Stimulated activated CD4-positive, alpha-beta T cell treated with anti-CD3 and anti-CD28 coated beads, TNF-alpha, amount 100 ng/mL, for 4 hours (primary cell): ENCODE data around the gene KAZN.

ENCODE experiments used
- DNase-seq, 3 experiments: peaks; one replicate each; pipeline ENCODE4 v3.0.0-alpha.2; 2020; ENCODE audit warnings: low read depth in 3 of 3

The KAZN gene

DNA sequence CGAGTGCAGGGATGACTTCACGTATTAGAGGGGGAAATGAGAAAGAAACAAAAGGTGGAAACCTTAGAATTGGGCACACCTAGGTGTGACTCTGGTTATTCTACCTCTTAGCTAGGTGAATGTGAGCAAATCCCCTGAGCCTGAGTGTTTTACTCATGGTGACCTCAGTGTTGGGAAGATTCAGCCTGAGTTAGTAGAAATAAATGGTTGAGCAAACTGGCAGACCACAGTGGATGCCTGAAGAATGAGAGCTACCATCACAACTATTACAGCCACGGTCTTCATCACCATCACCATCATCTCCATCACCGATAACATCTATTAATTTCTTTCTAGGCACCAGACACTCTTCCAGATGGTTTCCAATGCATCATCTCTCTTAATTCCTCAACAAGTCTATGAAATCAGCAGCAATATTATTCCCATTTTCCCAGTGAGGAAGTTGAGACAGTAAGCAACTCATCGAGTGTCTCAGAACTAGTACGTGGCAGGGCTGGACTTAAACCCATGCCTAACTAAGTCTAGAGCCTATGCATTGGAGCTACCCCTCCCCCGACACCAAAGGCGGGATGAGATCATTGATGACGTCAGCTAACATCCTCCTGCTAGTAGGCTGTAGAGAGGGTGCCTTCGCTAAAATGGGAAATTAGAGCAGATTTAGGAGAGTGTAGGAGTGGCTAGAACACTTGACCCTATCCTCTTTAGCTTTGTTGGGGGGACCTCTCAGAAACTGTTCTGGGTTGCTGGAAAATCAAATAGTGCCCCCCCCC lies 7.9 kb upstream of the KAZN start:
- DNase-seq: no peak

DNA sequence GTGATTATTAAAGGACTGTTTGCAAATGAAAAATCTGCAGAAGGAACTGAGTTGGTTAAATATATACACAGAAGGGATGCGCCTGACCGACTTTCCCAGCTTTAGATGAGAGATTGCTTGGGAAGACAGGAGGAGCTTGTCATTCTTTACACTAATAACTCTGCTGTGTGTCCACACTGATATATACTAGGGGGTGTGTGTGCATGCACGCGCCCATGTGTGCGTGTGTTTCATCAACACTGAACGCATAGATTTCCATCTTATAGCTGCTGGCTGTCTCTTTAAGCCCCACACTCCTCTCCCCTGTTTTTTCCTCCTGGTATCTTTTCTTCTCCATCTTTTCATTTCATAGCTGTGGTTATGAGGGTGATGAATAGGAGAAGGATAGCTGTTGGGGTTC lies 6.9 kb upstream of the KAZN start:
- DNase-seq: no peak

DNA sequence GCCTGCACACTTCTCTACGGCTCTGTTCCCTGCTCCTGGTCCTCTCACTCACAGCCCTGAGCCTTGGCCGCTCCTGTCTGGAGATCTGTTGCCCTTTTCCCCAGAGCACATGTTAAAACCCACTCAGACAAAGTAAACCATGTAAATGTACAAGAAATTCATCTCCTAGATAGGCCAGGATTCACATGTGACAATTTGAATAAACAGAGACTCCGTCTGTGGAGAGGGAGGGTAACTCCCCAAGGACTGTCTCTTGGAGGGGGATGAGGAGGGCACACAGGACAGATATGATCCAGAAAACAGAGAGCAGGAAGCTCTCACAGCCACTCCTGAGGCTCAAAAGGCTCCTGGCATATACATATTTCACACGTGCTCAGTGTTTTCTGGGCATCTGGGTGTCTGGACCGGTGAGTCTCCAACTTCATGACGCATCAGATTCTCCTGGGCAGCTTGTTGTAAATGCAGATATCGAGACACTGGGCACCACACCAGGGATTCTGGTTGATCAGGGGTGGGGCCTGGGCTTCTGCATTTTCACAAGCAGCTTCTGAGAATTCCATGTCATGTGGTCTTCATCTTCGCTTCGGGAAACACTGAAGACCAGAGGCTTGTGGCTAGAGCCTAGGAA lies 6.4 kb upstream of the KAZN start:
- no peak for DNase-seq

DNA sequence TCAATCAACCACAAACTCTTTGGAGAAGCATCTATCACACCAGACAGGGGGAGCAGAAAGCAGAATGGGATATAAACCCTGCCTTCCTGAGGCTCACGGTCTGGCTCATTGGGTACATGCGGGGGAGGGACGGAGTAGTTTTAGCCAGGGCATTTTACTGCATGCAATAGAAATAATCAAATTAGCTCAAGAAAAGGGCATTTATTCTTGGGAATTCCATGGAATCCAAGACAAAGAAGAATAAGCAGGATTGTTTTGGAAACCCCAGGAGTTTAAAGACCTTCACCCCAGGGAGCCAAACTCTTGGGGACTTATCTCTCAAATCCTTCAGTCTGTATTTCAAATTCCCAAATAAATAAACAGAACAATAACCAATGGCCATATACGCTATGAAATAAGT lies 5.2 kb upstream of the KAZN start:
- DNase-seq: no peak

DNA sequence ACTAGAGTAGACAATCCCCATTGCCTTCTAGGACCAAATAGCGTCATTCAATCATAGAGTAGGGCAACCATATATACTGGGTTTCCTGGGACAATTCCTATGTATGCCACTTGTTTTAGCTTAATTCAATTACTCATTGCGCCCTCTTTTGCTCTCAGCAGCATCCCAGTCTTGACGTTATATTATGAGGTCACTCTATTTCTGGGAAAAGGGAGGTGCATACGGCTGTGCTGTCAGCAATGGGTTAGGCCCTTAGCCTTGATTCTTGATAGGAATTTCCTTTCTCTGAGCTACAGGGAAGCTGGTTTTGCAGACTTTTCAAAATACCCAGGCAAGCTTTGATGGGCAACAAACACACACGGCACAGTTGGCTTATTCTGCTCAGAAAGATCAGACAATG lies 4.4 kb upstream of the KAZN start:
- DNase-seq: no peak

DNA sequence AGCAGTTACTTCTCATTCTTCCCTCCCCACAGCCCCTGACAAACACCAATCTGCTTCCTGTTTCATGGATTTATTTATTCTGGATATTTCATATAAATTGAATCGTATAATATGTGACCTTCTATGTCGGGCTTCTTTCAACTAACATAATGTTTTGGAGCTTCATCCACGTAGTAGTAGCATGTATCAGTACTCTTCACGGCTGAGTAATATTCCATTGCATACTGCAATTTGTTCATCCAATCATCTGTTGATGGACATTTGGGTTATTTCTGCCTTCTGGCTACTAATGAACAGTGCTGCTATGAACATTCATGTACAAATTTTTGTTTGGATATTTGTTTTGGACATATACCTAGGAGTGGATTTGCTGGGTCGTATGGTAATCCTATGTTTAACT lies 1.9 kb upstream of the KAZN start:
- DNase-seq: no peak

DNA sequence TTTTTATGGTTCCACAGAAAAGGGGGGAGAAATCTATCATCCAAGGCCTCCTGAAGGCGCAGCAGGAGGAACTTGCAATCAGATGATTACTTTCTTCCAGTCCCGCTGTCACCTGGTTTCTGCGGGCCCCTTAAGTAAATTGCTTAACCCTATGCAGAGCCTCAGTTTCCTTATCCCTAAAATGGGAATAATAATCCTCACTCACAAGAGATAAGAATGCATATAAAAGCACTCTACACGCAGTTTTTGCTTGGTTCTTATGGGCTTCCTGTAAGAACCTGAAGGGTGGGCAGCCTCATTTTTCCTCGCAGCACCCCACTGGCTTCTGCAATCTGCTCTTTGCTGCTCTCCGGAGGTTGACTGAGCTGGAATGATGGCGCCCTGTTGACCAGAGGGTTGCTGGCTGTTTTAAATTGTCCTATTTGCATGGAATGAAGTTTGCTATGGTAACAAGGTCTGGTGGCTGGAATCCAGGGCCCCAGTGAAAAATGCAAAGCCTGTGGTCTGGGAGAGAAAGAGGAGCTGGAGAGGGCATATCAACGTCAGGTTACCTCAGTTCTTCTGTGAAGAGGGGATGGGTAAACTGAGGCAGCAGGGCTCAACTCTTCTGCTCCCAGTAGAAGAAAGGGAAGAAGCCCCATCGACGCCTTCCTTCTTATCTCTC lies 1.0 kb upstream of the KAZN start:
- no peak for DNase-seq

DNA sequence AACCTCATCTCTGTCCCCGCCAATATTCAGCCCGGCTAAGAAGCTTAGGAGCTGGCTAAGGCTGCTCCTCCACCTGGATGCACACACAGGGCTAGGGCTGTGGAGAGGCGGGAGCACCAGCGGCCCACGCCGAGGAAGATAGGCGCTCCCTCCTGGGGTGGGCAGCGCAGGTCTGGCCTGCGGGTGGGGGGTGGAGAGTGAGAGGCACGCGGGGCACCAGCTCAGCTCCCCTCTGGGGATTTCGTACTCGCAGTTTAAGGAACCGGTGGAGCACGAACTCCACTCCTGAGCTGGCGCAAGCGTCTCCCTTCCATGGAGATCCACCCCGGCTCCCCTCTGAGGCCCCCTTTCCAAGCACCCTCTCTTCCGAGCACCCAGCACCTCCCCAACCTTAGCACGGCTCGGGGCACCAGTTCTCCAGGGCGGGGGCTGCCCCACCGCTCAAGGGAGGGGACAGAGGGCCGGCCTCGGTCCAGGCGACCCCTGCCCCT lies 433 bp upstream of the KAZN start:
- no peak for DNase-seq

DNA sequence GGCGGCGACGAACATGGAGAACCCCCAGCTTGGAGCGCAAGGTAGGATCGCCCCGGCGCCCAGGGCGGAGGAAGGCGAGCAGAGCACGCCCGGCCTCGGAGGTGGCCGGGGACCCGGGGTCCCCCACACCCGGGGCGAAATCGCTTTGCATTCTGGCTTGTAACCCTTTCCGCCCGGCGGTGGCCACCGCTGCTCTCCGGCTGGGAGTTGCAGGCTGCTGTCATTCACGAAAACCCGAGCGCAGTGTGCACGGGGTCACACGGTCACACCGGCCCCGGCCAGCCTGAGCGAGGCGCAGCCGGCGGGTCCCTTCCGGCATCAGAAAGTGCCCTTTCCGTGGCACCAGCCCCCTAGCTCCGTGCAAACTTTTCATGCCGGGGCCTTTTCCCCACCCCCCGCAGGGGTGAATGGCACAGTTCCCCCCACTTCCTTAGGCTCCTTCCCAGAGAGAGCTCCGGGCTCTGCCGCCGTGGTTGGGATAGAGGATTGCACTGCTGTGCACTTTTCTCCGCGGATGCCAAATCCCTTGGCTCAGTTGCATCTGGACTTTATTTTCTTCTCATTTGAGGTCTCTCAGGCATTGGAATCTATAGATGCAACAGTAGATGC lies 802 bp downstream of the KAZN start:
- no peak for DNase-seq

DNA sequence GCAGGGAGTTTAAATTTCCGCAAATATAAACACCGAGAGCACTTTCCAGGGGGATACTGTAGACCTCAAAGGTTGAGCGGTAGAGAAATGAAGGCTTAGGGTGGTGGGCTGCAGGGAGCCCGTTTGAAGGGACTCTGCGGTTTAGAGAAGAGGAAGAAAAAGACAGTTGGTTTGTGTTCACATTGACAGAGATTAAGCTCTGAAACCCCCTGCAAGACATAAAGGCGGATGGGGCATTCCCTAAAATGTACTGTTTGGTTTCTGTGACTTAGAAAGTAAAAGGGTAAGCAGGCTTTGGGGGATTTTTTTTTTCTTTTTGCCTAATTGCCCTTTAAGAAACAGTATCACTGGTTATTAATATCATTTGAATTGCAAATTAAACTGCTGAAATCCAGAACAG lies 1.3 kb downstream of the KAZN start:
- no peak for DNase-seq

DNA sequence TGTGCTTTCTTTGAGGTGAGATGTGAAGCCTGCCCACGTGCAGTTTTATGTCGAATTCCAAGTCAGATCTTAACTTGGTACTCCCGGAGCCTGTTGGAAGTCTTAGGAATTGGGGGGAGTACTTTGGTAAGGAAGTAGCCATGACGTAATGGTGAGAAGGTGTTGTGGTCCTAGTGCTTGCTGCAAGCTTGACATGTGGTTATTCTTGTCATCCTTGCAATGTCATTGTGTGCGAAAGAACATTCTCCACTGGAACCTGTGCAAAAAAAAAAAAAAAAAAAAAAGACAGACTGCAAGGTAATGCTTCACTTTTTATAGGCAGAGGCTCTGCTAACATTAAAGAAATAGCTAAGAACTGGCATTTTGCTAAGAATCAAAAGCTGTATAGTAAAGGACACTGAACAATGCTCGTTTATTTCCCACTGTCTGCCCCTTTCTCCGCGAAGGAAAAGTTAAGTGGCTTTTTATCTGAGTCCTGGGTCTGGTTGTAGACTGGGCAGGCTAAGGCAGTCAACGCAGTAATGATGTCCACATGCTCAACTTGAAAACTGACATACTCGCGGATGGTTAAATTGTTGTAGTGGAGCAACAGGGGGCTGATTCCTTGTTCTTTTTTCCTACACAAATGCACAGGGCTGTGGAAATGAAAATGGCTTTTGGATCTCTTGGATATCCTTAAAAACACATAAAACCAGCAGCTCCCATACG lies 2.1 kb downstream of the KAZN start:
- no peak for DNase-seq

DNA sequence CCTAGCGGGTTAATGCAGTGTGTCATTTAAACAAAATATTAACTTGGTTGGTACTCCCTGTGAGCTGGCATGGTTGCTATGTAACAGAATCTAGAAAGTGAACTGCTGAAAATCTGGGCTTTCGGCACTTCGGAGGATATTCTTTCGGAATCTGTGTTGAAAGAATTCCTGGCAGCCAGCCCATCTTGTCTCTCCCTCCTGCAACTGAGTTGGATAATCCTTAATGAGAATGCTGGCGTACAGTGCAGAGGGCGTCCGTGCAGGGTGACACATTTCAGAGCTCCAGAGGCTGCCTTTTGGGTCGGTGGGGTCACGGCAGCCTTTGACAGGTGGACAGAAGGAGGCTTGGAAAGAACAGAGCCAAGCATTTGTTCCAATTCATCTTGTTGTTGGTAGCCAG lies 3.7 kb downstream of the KAZN start:
- DNase-seq: no peak

DNA sequence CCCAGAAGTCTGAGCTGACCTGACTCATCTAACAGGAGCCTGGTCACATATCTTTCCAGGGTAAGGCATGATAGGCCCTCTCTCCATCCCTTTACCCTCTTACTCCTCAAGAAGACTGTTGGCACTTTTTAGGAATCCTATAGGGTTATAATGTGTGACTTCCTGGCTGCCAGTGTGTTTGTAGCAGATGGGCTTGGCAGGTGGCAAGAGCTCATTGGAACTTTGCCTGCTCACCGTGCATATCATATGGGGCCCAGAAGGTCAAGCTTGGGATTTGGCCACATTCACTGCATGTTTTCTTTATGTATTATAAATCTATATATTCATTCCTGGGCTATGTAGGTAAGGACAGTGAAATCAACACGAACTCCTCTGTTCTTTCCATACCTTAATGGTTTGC lies 5.2 kb downstream of the KAZN start:
- DNase-seq: no peak

DNA sequence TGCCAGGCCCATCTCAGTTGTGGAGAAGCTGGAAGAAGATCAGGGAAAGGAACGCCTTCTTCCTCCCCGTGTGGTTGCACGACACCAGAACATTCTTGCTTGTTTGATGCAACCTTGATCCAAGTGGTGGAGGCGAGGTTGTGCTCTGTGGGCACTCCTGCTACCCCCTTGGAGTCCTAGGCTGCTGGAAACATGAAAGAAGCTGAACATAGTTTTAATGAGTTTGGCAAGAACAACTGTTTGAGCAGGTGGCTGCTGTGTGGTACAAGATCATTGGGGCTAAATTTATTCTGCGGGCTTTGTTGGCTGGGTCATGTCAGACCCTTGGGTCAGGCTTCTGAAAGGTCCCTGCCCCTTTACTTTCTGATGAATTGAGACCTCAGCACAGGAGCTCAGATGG lies 5.9 kb downstream of the KAZN start:
- DNase-seq: no peak

DNA sequence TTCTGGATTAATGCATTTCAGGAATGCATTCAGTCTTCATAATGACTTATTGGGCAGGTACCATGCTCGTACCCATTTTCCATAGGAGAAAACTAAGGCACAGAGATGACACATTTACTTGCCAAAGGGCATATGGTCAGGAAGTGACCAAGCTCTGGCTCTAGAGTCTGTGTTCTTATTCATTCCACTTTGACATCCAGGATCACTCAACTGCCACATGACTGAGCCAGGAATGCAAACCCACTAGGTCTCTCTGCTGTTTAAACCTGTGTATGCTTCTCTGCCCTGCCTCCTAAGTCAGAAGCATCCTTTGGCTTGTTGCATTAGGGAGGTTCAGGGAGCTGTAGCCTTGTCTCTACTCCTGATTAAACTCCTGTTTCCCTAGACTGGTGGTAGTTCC lies 7.5 kb downstream of the KAZN start:
- DNase-seq: no peak

DNA sequence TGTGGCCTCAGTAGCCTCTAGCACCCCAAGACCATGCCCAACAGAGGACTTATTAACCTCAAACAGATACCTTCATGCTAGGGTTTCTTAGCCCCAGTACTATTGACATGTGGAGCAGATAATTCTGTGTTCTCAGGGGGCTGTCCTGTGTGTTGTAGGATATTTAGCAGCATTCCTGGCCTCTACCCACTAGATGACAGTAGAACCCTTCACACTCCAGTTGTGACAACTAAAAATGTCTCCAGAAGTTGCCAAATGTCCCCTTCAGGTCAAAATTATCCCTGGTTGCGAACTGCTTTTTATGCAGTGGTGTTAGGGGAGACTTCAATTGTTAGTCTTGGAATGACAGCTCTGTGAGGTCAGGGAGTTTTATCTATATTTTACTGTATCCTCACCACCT lies 8.1 kb downstream of the KAZN start:
- DNase-seq: no peak

DNA sequence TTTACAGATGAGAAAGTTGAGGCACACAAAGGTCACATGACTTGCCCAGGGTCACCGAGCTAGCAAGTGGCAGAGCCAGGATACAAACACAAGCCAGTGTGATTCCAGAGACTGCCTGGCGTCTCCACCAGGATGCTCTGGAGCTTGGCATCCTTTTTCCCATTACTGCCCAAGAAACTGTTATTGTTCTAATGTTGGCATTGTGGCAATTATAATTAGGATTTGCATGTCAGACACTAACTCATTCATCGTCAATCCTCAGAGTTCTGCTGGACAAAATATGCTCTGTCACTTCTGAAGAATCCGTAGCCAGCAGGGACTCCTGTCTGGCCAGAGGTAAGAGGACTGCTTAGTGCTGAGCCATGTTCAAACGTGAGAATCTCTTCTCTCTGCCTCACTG lies 8.8 kb downstream of the KAZN start:
- no peak for DNase-seq

DNA sequence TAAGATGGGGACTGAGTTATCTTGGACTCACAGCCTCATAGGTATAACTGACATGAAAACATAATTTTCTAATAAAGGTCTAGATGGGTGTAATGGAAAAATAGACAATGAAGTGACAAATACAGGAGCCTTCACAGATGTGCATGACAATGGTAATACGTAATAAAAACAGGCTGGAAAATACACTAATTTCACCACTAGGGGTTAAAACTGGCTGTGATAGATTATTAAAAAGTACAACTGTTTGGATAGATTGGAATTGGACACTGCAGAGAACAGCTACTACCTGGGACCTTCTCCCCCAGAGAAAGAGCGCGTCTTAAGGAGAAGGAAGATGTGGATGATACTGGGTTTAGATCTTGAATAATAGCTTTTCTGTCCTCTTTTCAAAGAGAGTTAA lies 9.8 kb downstream of the KAZN start:
- no peak for DNase-seq

DNA sequence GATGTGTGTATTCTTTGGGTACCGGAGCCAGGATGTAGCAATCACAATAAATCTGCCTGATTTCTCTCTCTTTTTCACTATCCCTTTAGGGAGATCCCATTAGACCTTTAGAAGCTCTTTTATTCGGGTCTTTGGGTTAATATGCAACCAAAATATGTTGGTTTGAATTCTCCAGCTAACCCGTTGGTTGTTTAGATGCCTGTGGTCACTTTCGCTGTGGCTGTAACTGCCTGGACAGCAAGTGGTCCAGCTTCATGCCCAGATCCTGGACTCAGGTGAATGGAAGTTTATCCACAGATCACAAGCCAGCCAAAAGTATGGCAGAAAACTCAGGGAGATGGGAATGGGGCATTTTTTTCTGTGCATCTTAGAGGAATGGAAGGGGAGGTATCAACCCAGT lies 12.3 kb downstream of the KAZN start:
- no peak for DNase-seq

DNA sequence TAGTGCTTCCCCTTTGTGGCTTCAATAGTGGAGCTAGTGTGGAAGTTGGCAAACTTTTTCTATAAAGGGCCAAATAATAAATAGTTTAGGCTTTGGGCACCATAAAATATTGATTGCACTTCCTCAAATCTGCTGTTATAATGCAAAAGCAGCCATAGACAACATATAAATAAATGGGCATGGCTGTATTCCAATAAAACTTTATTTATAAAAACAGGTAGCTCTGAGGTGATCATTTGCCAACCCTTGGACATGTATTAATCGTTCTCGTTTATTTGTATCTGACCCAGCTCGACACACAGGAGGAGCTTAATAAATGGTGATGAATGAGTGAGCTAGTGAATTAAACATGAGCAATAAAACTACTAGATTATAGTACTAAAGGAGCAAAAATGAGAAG lies 13.3 kb downstream of the KAZN start:
- DNase-seq: no peak

DNA sequence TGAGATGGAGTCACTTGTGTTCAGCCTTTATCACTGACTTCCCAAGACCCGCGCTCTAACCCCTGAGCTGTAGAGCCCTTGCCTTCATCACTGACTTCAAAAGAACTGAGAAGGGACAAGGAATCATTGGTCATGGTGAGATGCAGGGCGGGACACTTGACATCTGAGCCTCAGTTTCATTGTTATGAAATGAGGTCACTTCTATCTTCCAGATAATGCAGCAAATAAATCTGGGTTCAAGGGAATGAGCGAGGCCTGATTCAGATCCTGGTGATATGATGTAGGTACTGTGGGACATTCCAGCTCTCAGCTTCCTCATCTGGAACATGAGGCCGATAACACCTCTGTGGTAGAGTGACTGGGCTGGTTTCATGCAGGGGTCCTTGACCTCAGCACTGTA lies 13.8 kb downstream of the KAZN start:
- no peak for DNase-seq

DNA sequence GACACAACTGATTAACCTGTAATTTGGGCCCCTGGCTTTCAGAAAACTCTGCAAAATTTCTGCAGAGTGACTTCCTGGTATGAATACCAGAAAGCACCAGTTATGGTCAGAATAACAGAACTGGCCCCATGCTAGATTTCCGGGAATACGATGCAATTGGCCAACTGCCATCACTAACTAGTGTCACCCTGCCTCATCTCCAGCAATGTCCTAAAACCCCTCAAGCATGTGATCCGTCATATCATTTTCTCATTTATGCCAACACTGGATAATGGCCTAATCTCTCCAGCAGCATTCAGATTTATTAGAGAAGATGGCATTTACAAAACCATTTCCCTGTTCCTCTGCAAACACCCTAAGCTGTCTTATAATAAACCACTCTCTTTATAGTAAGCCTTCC lies 15.4 kb downstream of the KAZN start:
- no peak for DNase-seq
